ENCODE results near the gene ASIC2.

ASIC2 gene

GRCh38 chr17:33028061-33028460 is 265.0 kb downstream of the ASIC2 start:
- Mint-ChIP-seq H3K36me3 (no peaks in the 10 kb centered on the region), H3K9me3 (ENCODE audit: low read depth) (no peaks in the 10 kb centered on the region), H3K4me1 (ENCODE audit: low read depth) (no peaks in the 10 kb centered on the region), H3K4me3 (no peak overlapping the region), H3K27ac (no peak overlapping the region), H3K27me3 (peaks cover 7% of the 10 kb centered on the region)

GRCh38 chr17:33024688-33025486 is 268.2 kb downstream of the ASIC2 start:
- H3K9me3 Mint-ChIP-seq (ENCODE audit: low read depth): no peaks in the 10 kb centered on the region
- no peak overlapping the region for H3K27ac Mint-ChIP-seq
- H3K27me3 Mint-ChIP-seq: no peaks in the 10 kb centered on the region
- no peaks in the 10 kb centered on the region for H3K4me1 Mint-ChIP-seq (ENCODE audit: low read depth)
- no peaks in the 10 kb centered on the region for H3K36me3 Mint-ChIP-seq
- no peak overlapping the region for H3K4me3 Mint-ChIP-seq

GRCh38 chr17:33023790-33024189 is 269.3 kb downstream of the ASIC2 start:
- Mint-ChIP-seq H3K4me1 (ENCODE audit: low read depth) (no peaks in the 10 kb centered on the region), H3K27me3 (no peaks in the 10 kb centered on the region), H3K36me3 (no peaks in the 10 kb centered on the region), H3K4me3 (no peak overlapping the region), H3K27ac (no peak overlapping the region), H3K9me3 (ENCODE audit: low read depth) (no peaks in the 10 kb centered on the region)

- Mint-ChIP-seq H3K4me1 (ENCODE audit: low read depth) (no peaks in the 10 kb centered on the region), H3K27me3 (no peaks in the 10 kb centered on the region), H3K36me3 (no peaks in the 10 kb centered on the region), H3K27ac (no peak overlapping the region), H3K4me3 (no peak overlapping the region), H3K9me3 (ENCODE audit: low read depth) (no peaks in the 10 kb centered on the region)
These were observed 271.2 kb downstream of the ASIC2 start for GRCh38 chr17:33021731-33022408.

- Mint-ChIP-seq H3K4me3 (no peak overlapping the region), H3K9me3 (ENCODE audit: low read depth) (no peaks in the 10 kb centered on the region), H3K36me3 (no peaks in the 10 kb centered on the region), H3K27ac (no peak overlapping the region), H3K27me3 (no peaks in the 10 kb centered on the region), H3K4me1 (ENCODE audit: low read depth) (no peaks in the 10 kb centered on the region)
These were observed 273.8 kb downstream of the ASIC2 start for GRCh38 chr17:33019161-33019890.

GRCh38 chr17:33017366-33017765 is 275.7 kb downstream of the ASIC2 start:
- no peaks in the 10 kb centered on the region for H3K27me3 Mint-ChIP-seq
- no peak overlapping the region for H3K4me3 Mint-ChIP-seq
- H3K27ac Mint-ChIP-seq: no peak overlapping the region
- no peaks in the 10 kb centered on the region for H3K36me3 Mint-ChIP-seq
- no peaks in the 10 kb centered on the region for H3K4me1 Mint-ChIP-seq (ENCODE audit: low read depth)
- no peaks in the 10 kb centered on the region for H3K9me3 Mint-ChIP-seq (ENCODE audit: low read depth)

GRCh38 chr17:33016920-33017319 is 276.2 kb downstream of the ASIC2 start:
- H3K4me1 Mint-ChIP-seq (ENCODE audit: low read depth): no peaks in the 10 kb centered on the region
- H3K9me3 Mint-ChIP-seq (ENCODE audit: low read depth): no peaks in the 10 kb centered on the region
- H3K36me3 Mint-ChIP-seq: no peaks in the 10 kb centered on the region
- no peaks in the 10 kb centered on the region for H3K27me3 Mint-ChIP-seq
- H3K27ac Mint-ChIP-seq: no peak overlapping the region
- no peak overlapping the region for H3K4me3 Mint-ChIP-seq

GRCh38 chr17:33015716-33016346 is 277.3 kb downstream of the ASIC2 start:
- Mint-ChIP-seq H3K9me3 (ENCODE audit: low read depth) (no peaks in the 10 kb centered on the region), H3K4me1 (ENCODE audit: low read depth) (no peaks in the 10 kb centered on the region), H3K36me3 (no peaks in the 10 kb centered on the region), H3K4me3 (no peak overlapping the region), H3K27ac (no peak overlapping the region), H3K27me3 (no peaks in the 10 kb centered on the region)

- Mint-ChIP-seq H3K27ac (no peak overlapping the region), H3K27me3 (no peaks in the 10 kb centered on the region), H3K4me3 (no peak overlapping the region), H3K4me1 (ENCODE audit: low read depth) (no peaks in the 10 kb centered on the region), H3K36me3 (no peaks in the 10 kb centered on the region), H3K9me3 (ENCODE audit: low read depth) (no peaks in the 10 kb centered on the region)
These were observed 278.3 kb downstream of the ASIC2 start for GRCh38 chr17:33014751-33015150.

- Mint-ChIP-seq H3K27ac (no peak overlapping the region), H3K27me3 (no peaks in the 10 kb centered on the region), H3K4me1 (ENCODE audit: low read depth) (no peaks in the 10 kb centered on the region), H3K36me3 (no peaks in the 10 kb centered on the region), H3K9me3 (ENCODE audit: low read depth) (no peaks in the 10 kb centered on the region), H3K4me3 (no peak overlapping the region)
These were observed 279.3 kb downstream of the ASIC2 start for GRCh38 chr17:33013596-33014375.

GRCh38 chr17:33012522-33013033 is 280.5 kb downstream of the ASIC2 start:
- Mint-ChIP-seq H3K4me1 (ENCODE audit: low read depth) (no peaks in the 10 kb centered on the region), H3K9me3 (ENCODE audit: low read depth) (no peaks in the 10 kb centered on the region), H3K27me3 (no peaks in the 10 kb centered on the region), H3K4me3 (no peak overlapping the region), H3K27ac (no peak overlapping the region), H3K36me3 (no peaks in the 10 kb centered on the region)

GRCh38 chr17:33009636-33010035 is 283.5 kb downstream of the ASIC2 start:
- Mint-ChIP-seq H3K9me3 (ENCODE audit: low read depth) (no peaks in the 10 kb centered on the region), H3K4me1 (ENCODE audit: low read depth) (no peaks in the 10 kb centered on the region), H3K27me3 (peaks cover 3% of the 10 kb centered on the region), H3K27ac (no peak overlapping the region), H3K36me3 (no peaks in the 10 kb centered on the region), H3K4me3 (no peak overlapping the region)

- Mint-ChIP-seq H3K4me3 (no peak overlapping the region), H3K4me1 (ENCODE audit: low read depth) (no peaks in the 10 kb centered on the region), H3K36me3 (no peaks in the 10 kb centered on the region), H3K27ac (no peak overlapping the region), H3K9me3 (ENCODE audit: low read depth) (no peaks in the 10 kb centered on the region), H3K27me3 (peaks cover 3% of the 10 kb centered on the region)
These were observed 285.9 kb downstream of the ASIC2 start for GRCh38 chr17:33007186-33007585.

- peaks cover 15% of the 10 kb centered on the region for H3K27me3 Mint-ChIP-seq
- H3K4me1 Mint-ChIP-seq (ENCODE audit: low read depth): peaks cover 5% of the 10 kb centered on the region
- no peak overlapping the region for H3K4me3 Mint-ChIP-seq
- no peak overlapping the region for H3K27ac Mint-ChIP-seq
- H3K9me3 Mint-ChIP-seq (ENCODE audit: low read depth): no peaks in the 10 kb centered on the region
- no peaks in the 10 kb centered on the region for H3K36me3 Mint-ChIP-seq
These were observed 290.8 kb downstream of the ASIC2 start for GRCh38 chr17:33002246-33002645.
